GM12878 (cell line): Measurements from ENCODE around the gene PHGDH. TPM values are rescaled to one million over a fixed set of nuclear protein-coding genes. Genes with fewer than 3 reads are reported as not detected.

Experiments used
- ATAC-seq: fragments of 200-7000 bp; cut with Tn5 transposase; 3 replicates; pipeline ENCODE4 v1.9.1; 2020; ENCODE audit warnings: mild to moderate bottlenecking, moderate library complexity
- BruUV-seq: library from RNA; stranded (reverse); fragments of 400-500 nt; replicated peaks from 2 replicates; lab custom pipeline; 2021; lab: Mats Ljungman, UMichigan
- CTCF ChIA-PET: fragments of 300-600 bp; sonication (Branson Sonifier 250); formaldehyde crosslinking; extraction: SDS; loops from one replicate; lab custom pipeline; 2021; ENCODE audit warnings: inconsistent platforms; lab: Yijun Ruan, JAX
- POLR2A ChIA-PET: fragments of 350-600 bp; formaldehyde crosslinking; extraction: SDS; loops from one replicate; lab custom pipeline; 2021; ENCODE audit warnings: inconsistent platforms; lab: Charles Lee
- RAD21 ChIA-PET: fragments of 300-600 bp; sonication (Branson Sonifier 250); formaldehyde crosslinking; loops from one replicate; lab custom pipeline; 2023; ENCODE audit warnings: antibody characterized with exemption; ENCODE audit not compliant: unreplicated experiment; lab: Charles Lee
- SMC1A ChIA-PET: fragments of 300-600 bp; sonication (Branson Sonifier 250); formaldehyde crosslinking; loops from one replicate; lab custom pipeline; 2023; ENCODE audit not compliant: unreplicated experiment, uncharacterized antibody; lab: Charles Lee
- DNase-seq: peaks from one replicate; pipeline ENCODE4 v3.0.0-alpha.2; 2011; ENCODE audit warnings: low read depth, low spot score
- FAIRE-seq: peaks from 3 replicates; lab custom pipeline; 2011; peaks lifted over from hg19 to GRCh38; lab: Jason Lieb, UNC
- H2AFZ ChIP-seq: 2 replicates; pipeline ENCODE4 v1.6.0; 2011; ENCODE audit warnings: low read depth, low read length, control low read depth; ENCODE audit not compliant: control insufficient read depth
- H3K27ac ChIP-seq: 2 replicates; pipeline ENCODE4 v1.5.1; 2011; ENCODE audit warnings: control low read depth; ENCODE audit not compliant: control insufficient read depth, insufficient read depth
- H3K27me3 ChIP-seq, 2 experiments: replicated peaks in 1 of 2; 2 replicates each; pipeline versions ENCODE4 v1.6.0 to v1.6.1; 2011; ENCODE audit warnings: low read length in 1 of 2; ENCODE audit not compliant: control insufficient read depth in 2 of 2, insufficient read depth in 2 of 2
- H3K36me3 ChIP-seq, 2 experiments: 2 replicates each; pipeline ENCODE4 v1.5.1; 2011; ENCODE audit warnings: low read length in 1 of 2; ENCODE audit not compliant: control insufficient read depth in 2 of 2, insufficient read depth in 2 of 2
- H3K4me1 ChIP-seq: 2 replicates; pipeline ENCODE4 v1.6.1; 2011; ENCODE audit warnings: mild to moderate bottlenecking, low read length, moderate library complexity, mixed read lengths; ENCODE audit not compliant: control insufficient read depth, insufficient read depth
- H3K4me2 ChIP-seq: 2 replicates; pipeline ENCODE4 v1.6.0; 2011; ENCODE audit warnings: control low read depth; ENCODE audit not compliant: control insufficient read depth, insufficient read depth
- H3K4me3 ChIP-seq: fragments of 200-600 bp; sonication (generic); 2 replicates; pipeline ENCODE4 v1.5.1; 2016
- H3K79me2 ChIP-seq: 2 replicates; pipeline ENCODE4 v1.6.0; 2011; ENCODE audit warnings: low read length; ENCODE audit not compliant: control insufficient read depth, insufficient read depth
- H3K9ac ChIP-seq: 2 replicates; pipeline ENCODE4 v1.8.0; 2011; ENCODE audit warnings: low read length, control low read depth, mixed read lengths; ENCODE audit not compliant: control insufficient read depth, insufficient read depth
- H3K9me3 ChIP-seq: replicated peaks from 3 replicates; pipeline ENCODE4 v1.5.1; 2011; ENCODE audit warnings: mild to moderate bottlenecking, low read length; ENCODE audit not compliant: control insufficient read depth, insufficient read depth
- H4K20me1 ChIP-seq: 2 replicates; pipeline ENCODE4 v1.6.0; 2011; ENCODE audit not compliant: control insufficient read depth, insufficient read depth
- ASH2L ChIP-seq: fragments of 300-600, 200-600 bp; sonication (generic); IDR thresholded peaks from 2 replicates; pipeline ENCODE4 v1.6.1; 2017; ENCODE audit warnings: low read depth, mild to moderate bottlenecking, borderline replicate concordance
- CHD2 ChIP-seq: IDR thresholded peaks from 2 replicates; pipeline ENCODE4 v1.6.1; 2011; ENCODE audit warnings: low read depth, low read length, improper control_type of control experiment, borderline replicate concordance
- GATAD2B ChIP-seq: fragments of 450-650 bp; conservative IDR thresholded peaks from 2 replicates; pipeline ENCODE4 v1.6.1; 2017; ENCODE audit warnings: low read depth, mild to moderate bottlenecking, moderate library complexity
- MTA2 ChIP-seq: fragments of 450-650 bp; IDR thresholded peaks from 2 replicates; pipeline ENCODE4 v1.6.1; 2016; ENCODE audit warnings: low read depth, mild to moderate bottlenecking, moderate library complexity
- PAX8 ChIP-seq: fragments of 450-650 bp; IDR thresholded peaks from 2 replicates; pipeline ENCODE4 v1.6.1; 2017; ENCODE audit warnings: mild to moderate bottlenecking, moderate library complexity
- POLR2AphosphoS2 ChIP-seq: IDR thresholded peaks from 2 replicates; pipeline ENCODE4 v1.6.1; 2011; ENCODE audit warnings: low read depth, mild to moderate bottlenecking, low read length, improper control_type of control experiment, moderate library complexity
- POU2F2 ChIP-seq: IDR thresholded peaks from 3 replicates; pipeline ENCODE4 v1.6.1; 2011; ENCODE audit warnings: low read depth, mild to moderate bottlenecking, low read length, borderline replicate concordance
- RELA ChIP-seq: fragments of 450-650 bp; IDR thresholded peaks from 2 replicates; pipeline ENCODE4 v1.8.0; 2014; ENCODE audit warnings: borderline replicate concordance; ENCODE audit not compliant: partially characterized antibody
- SRF ChIP-seq, 2 experiments: IDR thresholded peaks; 2 replicates each; pipeline ENCODE4 v1.6.1; 2011; ENCODE audit warnings: low read depth in 2 of 2, low read length in 2 of 2, mild to moderate bottlenecking in 1 of 2, moderate library complexity in 1 of 2
- STAT1 ChIP-seq: fragments of 450-650 bp; conservative IDR thresholded peaks from 2 replicates; pipeline ENCODE4 v1.6.1; 2014; ENCODE audit warnings: antibody characterized with exemption, mild to moderate bottlenecking
- in situ Hi-C: fragments of 300-500 bp; cut with MboI; formaldehyde crosslinking; loops from 9 replicates; pipeline ENCODE4 v1.14.3; 2018; ENCODE audit warnings: mixed read lengths
- intact Hi-C: fragments of 100-400 bp; cut with micrococcal nuclease; formaldehyde crosslinking; loops from one replicate; pipeline ENCODE4 v1.14.2; 2022; ENCODE audit not compliant: unreplicated experiment
- polyA plus RNA-seq, 11 experiments: library from polyadenylated mRNA; depleted of rRNA in 4 of 11; unstranded in 6 of 11; stranded (reverse) in 5 of 11; fragments of >200 nt; fragmentation: Nextera tagmentation in 4 of 11; fragmentation: Illumina TruSeq in 1 of 11; extraction: Ambion mirVana in 4 of 11; extraction: Trizol in 1 of 11; gene quantifications; 1 replicate in 1 of 11; 2 replicates in 10 of 11; pipeline versions ENCODE4 v1.2.1 to v1.2.3, GENCODE V29; 2011 to 2016; ENCODE audit warnings: inconsistent platforms in 2 of 11, missing spikeins in 2 of 11, low read depth in 1 of 11
- total RNA-seq, 4 experiments: library from RNA; depleted of rRNA in 3 of 4; stranded (reverse); fragments of >200 nt in 3 of 4; fragmentation: Illumina TruSeq in 1 of 4; extraction: Trizol in 1 of 4; gene quantifications; 2 replicates each; pipeline versions ENCODE4 v1.2.1 to v1.2.3, GENCODE V29; 2013 to 2021
- TF ChIP-seq, protein P1 (sequence below): fragments of 450-650 bp; IDR thresholded peaks from 2 replicates; pipeline ENCODE4 v1.6.1; 2016; ENCODE audit warnings: mild to moderate bottlenecking
- TF ChIP-seq, protein P2 (sequence below): fragments of 450-650 bp; IDR thresholded peaks from 2 replicates; pipeline ENCODE4 v1.6.1; 2018; ENCODE audit warnings: mild to moderate bottlenecking, low read depth, moderate library complexity; ENCODE audit not compliant: partially characterized antibody

The PHGDH gene
- total and polyA plus RNA-seq, 10 of the 15 experiments (the other 5 are each of a cell fraction or from before 2014, with no cell fraction given) = 3.9 to 47.8 (median 25.9) TPM

DNA sequence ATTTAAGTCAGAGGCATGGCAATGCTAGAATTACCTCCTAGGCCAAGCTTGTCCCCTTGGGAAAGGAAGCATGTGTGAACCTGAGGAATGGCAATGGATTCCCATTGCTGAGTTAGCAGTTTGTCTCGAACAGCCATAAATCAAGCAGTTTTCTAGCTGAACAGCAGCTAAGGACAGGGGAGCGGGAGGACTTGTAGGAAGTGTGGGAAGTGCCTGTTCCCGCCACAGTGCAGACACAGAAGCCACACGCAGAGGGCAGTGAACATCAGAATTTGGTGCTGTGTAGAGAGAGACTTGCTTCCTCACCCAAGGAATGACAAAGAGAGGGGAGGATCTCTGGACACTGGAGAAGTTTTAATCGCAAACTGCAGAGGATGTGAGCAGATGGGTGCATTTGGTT is 3.8 kb downstream of the PHGDH start (continued):
- TF ChIP-seq POU2F2 = no peak
- no peak for TF ChIP-seq RELA
- no peak for TF ChIP-seq POLR2AphosphoS2
- TF ChIP-seq ASH2L = no peak

DNA sequence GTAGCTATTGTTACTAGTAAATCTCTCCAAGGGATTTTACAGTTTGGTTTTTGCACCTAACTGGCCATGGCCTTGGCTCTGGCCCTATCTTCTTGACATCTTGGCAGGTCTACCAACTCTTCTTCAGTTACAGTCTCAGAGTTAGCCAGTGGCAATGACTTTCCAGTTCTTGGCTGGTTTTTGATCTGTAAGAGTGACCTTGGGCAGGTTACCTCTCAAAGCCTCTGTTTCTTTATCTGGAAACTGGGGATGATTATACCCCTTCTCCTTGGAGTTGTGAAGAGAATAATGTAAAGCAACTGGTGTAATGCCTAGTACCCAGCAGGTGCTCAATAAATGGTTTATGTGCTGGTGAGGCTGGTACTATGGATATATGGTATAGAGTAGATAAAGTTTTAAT is 6.7 kb downstream of the PHGDH start:
- TF ChIP-seq SRF (IDR thresholded peaks at IDR 0.05; ENCODE audit: low read depth in 2 of 2, low read length in 2 of 2) = no peak
- TF ChIP-seq MTA2 = no peak
- TF ChIP-seq, protein P1, sequence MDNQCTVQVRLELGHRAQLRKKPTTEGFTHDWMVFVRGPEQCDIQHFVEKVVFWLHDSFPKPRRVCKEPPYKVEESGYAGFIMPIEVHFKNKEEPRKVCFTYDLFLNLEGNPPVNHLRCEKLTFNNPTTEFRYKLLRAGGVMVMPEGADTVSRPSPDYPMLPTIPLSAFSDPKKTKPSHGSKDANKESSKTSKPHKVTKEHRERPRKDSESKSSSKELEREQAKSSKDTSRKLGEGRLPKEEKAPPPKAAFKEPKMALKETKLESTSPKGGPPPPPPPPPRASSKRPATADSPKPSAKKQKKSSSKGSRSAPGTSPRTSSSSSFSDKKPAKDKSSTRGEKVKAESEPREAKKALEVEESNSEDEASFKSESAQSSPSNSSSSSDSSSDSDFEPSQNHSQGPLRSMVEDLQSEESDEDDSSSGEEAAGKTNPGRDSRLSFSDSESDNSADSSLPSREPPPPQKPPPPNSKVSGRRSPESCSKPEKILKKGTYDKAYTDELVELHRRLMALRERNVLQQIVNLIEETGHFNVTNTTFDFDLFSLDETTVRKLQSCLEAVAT = no peak
- TF ChIP-seq STAT1 = no peak
- no peak for TF ChIP-seq CHD2
- TF ChIP-seq GATAD2B = no peak
- TF ChIP-seq, protein P2, sequence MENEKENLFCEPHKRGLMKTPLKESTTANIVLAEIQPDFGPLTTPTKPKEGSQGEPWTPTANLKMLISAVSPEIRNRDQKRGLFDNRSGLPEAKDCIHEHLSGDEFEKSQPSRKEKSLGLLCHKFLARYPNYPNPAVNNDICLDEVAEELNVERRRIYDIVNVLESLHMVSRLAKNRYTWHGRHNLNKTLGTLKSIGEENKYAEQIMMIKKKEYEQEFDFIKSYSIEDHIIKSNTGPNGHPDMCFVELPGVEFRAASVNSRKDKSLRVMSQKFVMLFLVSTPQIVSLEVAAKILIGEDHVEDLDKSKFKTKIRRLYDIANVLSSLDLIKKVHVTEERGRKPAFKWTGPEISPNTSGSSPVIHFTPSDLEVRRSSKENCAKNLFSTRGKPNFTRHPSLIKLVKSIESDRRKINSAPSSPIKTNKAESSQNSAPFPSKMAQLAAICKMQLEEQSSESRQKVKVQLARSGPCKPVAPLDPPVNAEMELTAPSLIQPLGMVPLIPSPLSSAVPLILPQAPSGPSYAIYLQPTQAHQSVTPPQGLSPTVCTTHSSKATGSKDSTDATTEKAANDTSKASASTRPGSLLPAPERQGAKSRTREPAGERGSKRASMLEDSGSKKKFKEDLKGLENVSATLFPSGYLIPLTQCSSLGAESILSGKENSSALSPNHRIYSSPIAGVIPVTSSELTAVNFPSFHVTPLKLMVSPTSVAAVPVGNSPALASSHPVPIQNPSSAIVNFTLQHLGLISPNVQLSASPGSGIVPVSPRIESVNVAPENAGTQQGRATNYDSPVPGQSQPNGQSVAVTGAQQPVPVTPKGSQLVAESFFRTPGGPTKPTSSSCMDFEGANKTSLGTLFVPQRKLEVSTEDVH = no peak
- no peak for TF ChIP-seq PAX8
- no peak for FAIRE-seq
- Histone ChIP-seq H4K20me1 (no peaks in the 10 kb centered on the region), H3K27ac (no peak overlapping the region), H3K27me3 (no peaks in the 10 kb centered on the region), H3K9me3 (no peaks in the 10 kb centered on the region), H3K79me2 (no peaks in the 10 kb centered on the region; the same call in 1 of the 2 replicates), H3K4me3 (no peak overlapping the region), H3K36me3 (no peaks in the 10 kb centered on the region; a peak in 1 of 4 replicates), H3K4me1 (no peaks in the 10 kb centered on the region), H2AFZ (no peak overlapping the region), H3K9ac (no peak overlapping the region), H3K4me2 (no peak overlapping the region)
- in situ Hi-C loops = no loop called here
- ChIA-PET SMC1A (no interaction called here), POLR2A (no interaction called here), CTCF (no interaction called here), RAD21 (no interaction called here)
- no TSS peak for BruUV-seq
- DNase-seq = no peak
- intact Hi-C loops = no loop called here
- ATAC-seq = no peak
